Right atrium auricular region (tissue), 2 donors: ENCODE data around the gene PAQR6. TPM values are rescaled to one million over a fixed set of nuclear protein-coding genes. Genes with fewer than 3 reads are reported as not detected.

ENCODE experiments used
- DNase-seq: peaks from one replicate; pipeline ENCODE4 v3.0.0-alpha.2; 2019; ENCODE audit warnings: low spot score
- H3K27ac ChIP-seq, 2 donors: fragments of 200-600 bp; sonication (generic); 1 replicate in 1 of 2; 2 replicates in 1 of 2; pipeline ENCODE4 v1.5.1; 2016 to 2019
- H3K27me3 ChIP-seq, 2 donors: fragments of 200-600 bp; sonication (generic); one replicate each; pipeline versions ENCODE4 v1.5.1 to v1.6.0; 2017 to 2019
- H3K36me3 ChIP-seq: fragments of 200-600 bp; sonication (generic); one replicate; pipeline ENCODE4 v1.5.1; 2016
- H3K4me1 ChIP-seq, 2 donors: fragments of 200-600 bp; sonication (generic); one replicate each; pipeline versions ENCODE4 v1.5.1 to v1.6.0; 2017 to 2019
- H3K4me3 ChIP-seq, 2 donors: fragments of 200-600 bp; sonication (generic); 1 replicate in 1 of 2; 2 replicates in 1 of 2; pipeline ENCODE4 v1.5.1; 2017 to 2019; ENCODE audit warnings: mild to moderate bottlenecking in 1 of 2, moderate library complexity in 1 of 2
- H3K9me3 ChIP-seq, 2 donors: fragments of 200-600 bp; sonication (generic); one replicate each; pipeline ENCODE4 v1.5.1; 2019
- CTCF ChIP-seq, 2 donors: fragments of 200-600 bp; sonication (generic); IDR thresholded peaks; one replicate each; pipeline ENCODE4 v1.5.1; 2019; ENCODE audit warnings: antibody characterized with exemption in 2 of 2
- total RNA-seq, 2 donors: library from RNA; depleted of rRNA; stranded (reverse); fragments of >200 nt; gene quantifications; one replicate each; pipeline ENCODE4 v1.1.0, GENCODE V29; 2016

PAQR6 gene
- total RNA-seq, 2 donors from 2014 or later = not detected

DNA sequence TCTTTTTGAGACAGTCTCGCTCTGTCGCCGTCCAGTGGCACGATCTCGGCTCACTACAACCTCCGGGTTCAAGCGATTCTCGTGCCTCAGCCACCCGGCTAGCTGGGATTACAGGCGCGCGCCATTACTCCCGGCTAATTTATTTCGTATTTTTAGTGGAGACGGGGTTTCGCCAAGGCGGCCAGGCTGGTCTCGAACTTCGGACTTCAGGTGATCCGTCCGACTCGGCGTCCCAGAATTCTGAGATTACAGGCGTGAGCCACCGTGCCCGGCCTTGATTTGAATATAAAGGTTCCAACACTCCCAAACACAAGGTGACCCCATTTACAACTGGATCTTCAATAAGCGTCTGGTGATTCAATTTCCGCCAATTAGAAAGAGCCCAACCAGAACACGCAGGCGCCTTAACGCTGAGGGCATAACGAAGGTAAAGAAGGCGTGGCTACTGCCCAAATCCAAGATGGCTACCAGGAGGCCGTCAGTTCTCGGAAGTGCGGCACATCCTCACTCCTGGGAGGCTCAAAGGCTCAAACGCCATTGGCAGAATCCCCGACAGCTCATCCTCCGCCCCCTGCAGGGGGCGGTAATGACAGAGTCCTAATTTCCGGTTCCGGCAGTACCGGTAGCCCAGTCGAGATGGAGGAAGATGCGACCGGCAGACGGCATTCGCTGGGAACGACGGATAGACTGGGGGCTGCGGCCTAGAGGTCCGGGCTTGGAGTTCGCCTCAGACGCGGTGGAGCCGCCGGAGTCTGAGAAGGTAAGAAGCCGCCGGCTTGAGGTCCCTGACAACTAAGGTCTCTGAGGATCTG, 54.2 kb downstream of the PAQR6 start, which contains the start of gene SLC25A44:
Gene SLC25A44, plus strand, starts transcription at position 617 of the 812 bp plus-strand sequence. CDS start 5,744 bp downstream, outside the sequence.
- Histone ChIP-seq H3K9me3 (no peaks in the 10 kb centered on the region), H3K4me1 (peaks cover 0 to 30% of the 10 kb centered on the region in 2 donors), H3K4me3 (peak within 1 kb of the TSS; percentile 92 to 99), H3K27ac (peak within 1 kb of the TSS; percentile 75 to 87), H3K36me3 (no peaks in the 10 kb centered on the region), H3K27me3 (no peaks in the 10 kb centered on the region)
- peak; percentile 99 for DNase-seq
- TF ChIP-seq CTCF (IDR thresholded peaks at IDR 0.05) = peak; percentile 53 to 54

Other genes starting within 250 kb of the PAQR6 start
- 100 to 1,000 TPM in 1 of 2 donors, 10 to 100 TPM in 1; 87.6 to 206 TPM for gene SSR2, start 227.1 kb downstream of the PAQR6 start, total RNA-seq
- 10 to 100 TPM; 14.6 to 25.9 TPM for gene UBQLN4, start 194.3 kb downstream of the PAQR6 start, total RNA-seq
- gene LAMTOR2, start 193.3 kb downstream of the PAQR6 start, total RNA-seq = 10 to 100 TPM; 46.1 to 50.7 TPM
- gene RAB25, start 186.9 kb downstream of the PAQR6 start, total RNA-seq = under 1 TPM in 1 of 2 donors, not detected in 1; 0.98 TPM
- gene MEX3A, start 165.6 kb downstream of the PAQR6 start, total RNA-seq = under 1 TPM; 0.15 to 0.47 TPM
- 100 to 1,000 TPM; 258 to 273 TPM for gene LMNA, start 133.3 kb downstream of the PAQR6 start, total RNA-seq
- gene SEMA4A, start 94.5 kb downstream of the PAQR6 start, total RNA-seq = 1 to 10 TPM; 2.0 to 4.2 TPM
- 10 to 100 TPM; 15.5 to 18.5 TPM for gene SLC25A44, start 54.0 kb downstream of the PAQR6 start, total RNA-seq
- gene PMF1, start 35.0 kb downstream of the PAQR6 start, total RNA-seq = 10 to 100 TPM; 81.8 to 88.3 TPM
- gene BGLAP, start 5.9 kb downstream of the PAQR6 start, total RNA-seq = not detected
- 10 to 100 TPM; 55.4 to 72.8 TPM for gene SMG5, start 34.8 kb upstream of the PAQR6 start, total RNA-seq
- 1 to 10 TPM in 1 of 2 donors, under 1 TPM in 1; 0.96 to 1.0 TPM for gene TMEM79, start 36.3 kb upstream of the PAQR6 start, total RNA-seq
- 10 to 100 TPM; 26.3 to 27.4 TPM for gene GLMP, start 47.6 kb upstream of the PAQR6 start, total RNA-seq
- gene VHLL, start 51.3 kb upstream of the PAQR6 start, total RNA-seq = not detected
- gene CCT3, start 90.2 kb upstream of the PAQR6 start, total RNA-seq = 100 to 1,000 TPM; 102 to 146 TPM
- gene TSACC, start 90.5 kb upstream of the PAQR6 start, total RNA-seq = not detected
- not detected for gene RHBG, start 121.2 kb upstream of the PAQR6 start, total RNA-seq